H1 (cell line): ENCODE measurements around the gene ITPR3. TPM values are rescaled to one million over a fixed set of nuclear protein-coding genes. Genes with fewer than 3 reads are reported as not detected.

Experiments used
- CTCF ChIA-PET: fragments of 300-600 bp; sonication (Branson Sonifier 250); formaldehyde crosslinking; loops from one replicate; lab custom pipeline; 2021; ENCODE audit not compliant: partially characterized antibody; lab: Charles Lee
- POLR2A ChIA-PET: fragments of 300-600 bp; sonication (Branson Sonifier 250); formaldehyde crosslinking; loops from one replicate; lab custom pipeline; 2021; ENCODE audit warnings: inconsistent platforms; ENCODE audit not compliant: partially characterized antibody; lab: Charles Lee
- DNase-seq, 2 experiments: peaks; one replicate each; pipeline versions ENCODE4 v3.0.0 to v3.0.0-alpha.2; 2010 to 2022; ENCODE audit warnings: low spot score in 2 of 2, low read depth in 1 of 2, mixed read lengths in 1 of 2
- FAIRE-seq: peaks from 2 replicates; lab custom pipeline; 2011; peaks lifted over from hg19 to GRCh38; lab: Jason Lieb, UNC
- H2AFZ ChIP-seq: 2 replicates; pipeline ENCODE4 v1.8.1; 2012; ENCODE audit warnings: low read length, inconsistent platforms
- H2AK5ac ChIP-seq: 2 replicates; pipeline ENCODE4 v1.6.1; 2013; ENCODE audit warnings: low read depth, low read length
- H2BK120ac ChIP-seq: replicated peaks from 2 replicates; pipeline ENCODE3; 2013; ENCODE audit warnings: low read depth, low read length, inconsistent platforms
- H2BK12ac ChIP-seq: 2 replicates; pipeline ENCODE4 v1.6.1; 2013; ENCODE audit warnings: low read depth, low read length
- H2BK15ac ChIP-seq: 2 replicates; pipeline ENCODE4 v1.6.1; 2013; ENCODE audit warnings: low read length
- H2BK20ac ChIP-seq: 2 replicates; pipeline ENCODE4 v1.6.1; 2013; ENCODE audit warnings: low read length
- H2BK5ac ChIP-seq: 2 replicates; pipeline ENCODE4 v1.6.1; 2013; ENCODE audit warnings: low read depth, low read length
- H3K14ac ChIP-seq: 2 replicates; pipeline ENCODE4 v1.6.1; 2013; ENCODE audit warnings: inconsistent platforms; ENCODE audit not compliant: insufficient read length
- H3K18ac ChIP-seq: 2 replicates; pipeline ENCODE4 v1.6.1; 2013; ENCODE audit warnings: low read length; ENCODE audit errors: extremely low read depth
- H3K23ac ChIP-seq: 2 replicates; pipeline ENCODE4 v1.6.1; 2013; ENCODE audit warnings: inconsistent platforms; ENCODE audit not compliant: insufficient read length
- H3K23me2 ChIP-seq: 2 replicates; pipeline ENCODE4 v1.6.1; 2013; ENCODE audit warnings: low read depth, low read length
- H3K27ac ChIP-seq: 2 replicates; pipeline ENCODE4 v1.6.1; 2011; ENCODE audit warnings: low read depth, low read length, inconsistent platforms
- H3K27me3 ChIP-seq, 4 experiments: replicated peaks in 1 of 4; 1 replicate in 1 of 4; 2 replicates in 3 of 4; pipeline versions ENCODE4 v1.6.1 to v1.8.1; 2011 to 2013; ENCODE audit warnings: low read length in 3 of 4, mild to moderate bottlenecking in 3 of 4, inconsistent platforms in 2 of 4, mixed read lengths in 2 of 4, moderate library complexity in 1 of 4; ENCODE audit not compliant: control insufficient read depth in 3 of 4, insufficient read depth in 3 of 4; ENCODE audit errors: extremely low read depth in 1 of 4
- H3K36me3 ChIP-seq, 4 experiments: 2 replicates each; pipeline versions ENCODE4 v1.6.1 to v1.8.1; 2011 to 2013; ENCODE audit warnings: mild to moderate bottlenecking in 4 of 4, low read length in 3 of 4, moderate library complexity in 2 of 4, control low read depth in 1 of 4, inconsistent platforms in 1 of 4; ENCODE audit not compliant: insufficient read depth in 4 of 4, control insufficient read depth in 2 of 4
- H3K4ac ChIP-seq: replicated peaks from 2 replicates; pipeline ENCODE3; 2013; ENCODE audit warnings: low read length, low read depth, mixed read lengths, inconsistent platforms; ENCODE audit not compliant: insufficient read length
- H3K4me1 ChIP-seq, 4 experiments: replicated peaks in 1 of 4; 1 replicate in 1 of 4; 2 replicates in 3 of 4; pipeline versions ENCODE4 v1.6.1 to v1.8.1; 2011 to 2013; ENCODE audit warnings: low read length in 3 of 4, inconsistent platforms in 2 of 4, mixed read lengths in 1 of 4; ENCODE audit not compliant: insufficient read depth in 4 of 4, control insufficient read depth in 3 of 4
- H3K4me2 ChIP-seq, 2 experiments: 2 replicates each; pipeline versions ENCODE4 v1.6.1 to v1.8.1; 2011 to 2013; ENCODE audit warnings: low read depth in 2 of 2, low read length in 2 of 2, control low read depth in 1 of 2, inconsistent platforms in 1 of 2, mild to moderate bottlenecking in 1 of 2; ENCODE audit not compliant: insufficient read depth in 1 of 2
- H3K4me3 ChIP-seq, 4 experiments: fragments of 200-600, 300-600 bp in 1 of 4; sonication (generic), shearing (Covaris generic), sonication (Bioruptor Twin) in 1 of 4; 2 replicates each; pipeline versions ENCODE4 v1.5.1 to v1.8.1; 2011 to 2016; ENCODE audit warnings: low read length in 4 of 4, low read depth in 3 of 4, control low read depth in 2 of 4, inconsistent platforms in 2 of 4, mild to moderate bottlenecking in 2 of 4, mixed read lengths in 1 of 4, moderate library complexity in 1 of 4; ENCODE audit not compliant: insufficient read depth in 2 of 4; ENCODE audit errors: extremely low read depth in 1 of 4
- H3K56ac ChIP-seq: replicated peaks from 2 replicates; pipeline ENCODE3; 2013; ENCODE audit warnings: low read depth, mild to moderate bottlenecking, mixed read lengths, low read length, inconsistent platforms; ENCODE audit not compliant: insufficient read length
- H3K79me1 ChIP-seq: 2 replicates; pipeline ENCODE4 v1.6.1; 2013; ENCODE audit warnings: low read depth, low read length, control low read depth
- H3K79me2 ChIP-seq, 2 experiments: 2 replicates each; pipeline versions ENCODE4 v1.6.1 to v1.8.1; 2012 to 2013; ENCODE audit warnings: low read length in 2 of 2, mild to moderate bottlenecking in 2 of 2, inconsistent platforms in 1 of 2; ENCODE audit not compliant: insufficient read depth in 2 of 2, control insufficient read depth in 1 of 2
- H3K9ac ChIP-seq, 4 experiments: replicated peaks in 1 of 4; 1 replicate in 1 of 4; 2 replicates in 3 of 4; pipeline versions ENCODE4 v1.6.1 to v1.8.1; 2011 to 2013; ENCODE audit warnings: low read depth in 3 of 4, low read length in 3 of 4, control low read depth in 2 of 4, mild to moderate bottlenecking in 2 of 4, moderate library complexity in 2 of 4, inconsistent platforms in 1 of 4; ENCODE audit errors: extremely low read depth in 1 of 4
- H3K9me3 ChIP-seq, 2 experiments: 2 replicates each; pipeline versions ENCODE4 v1.6.1 to v1.8.1; 2012 to 2013; ENCODE audit warnings: mild to moderate bottlenecking in 2 of 2, moderate library complexity in 2 of 2, control low read depth in 1 of 2, inconsistent platforms in 1 of 2, low read depth in 1 of 2, low read length in 1 of 2, mixed read lengths in 1 of 2; ENCODE audit not compliant: insufficient read depth in 2 of 2
- H4K20me1 ChIP-seq, 2 experiments: replicated peaks in 1 of 2; 2 replicates each; pipeline versions ENCODE3 to v1.8.1; 2011 to 2013; ENCODE audit warnings: inconsistent platforms in 2 of 2, low read length in 2 of 2, mild to moderate bottlenecking in 1 of 2; ENCODE audit not compliant: insufficient read depth in 2 of 2, control insufficient read depth in 1 of 2
- H4K5ac ChIP-seq: 2 replicates; pipeline ENCODE4 v1.6.1; 2013; ENCODE audit warnings: low read length, low read depth, mixed read lengths, inconsistent platforms; ENCODE audit not compliant: insufficient read length
- H4K8ac ChIP-seq: 2 replicates; pipeline ENCODE4 v1.8.0; 2013; ENCODE audit warnings: mild to moderate bottlenecking, moderate library complexity, low read length, inconsistent platforms; ENCODE audit not compliant: insufficient read depth; ENCODE audit errors: extremely low read depth
- H4K91ac ChIP-seq: replicated peaks from 2 replicates; pipeline ENCODE3; 2013; ENCODE audit warnings: low read length, mixed read lengths, inconsistent platforms; ENCODE audit not compliant: insufficient read length
- ASH2L ChIP-seq: fragments of 200-600, 300-600 bp; sonication (generic); IDR thresholded peaks from one replicate; pipeline ENCODE4 v1.7.1; 2017; ENCODE audit warnings: low read length
- ATF3 ChIP-seq: IDR thresholded peaks from 2 replicates; pipeline ENCODE4 v1.6.1; 2011; ENCODE audit warnings: low read depth, mild to moderate bottlenecking, low read length; ENCODE audit not compliant: insufficient read depth
- KDM4A ChIP-seq: IDR thresholded peaks from one replicate; pipeline ENCODE4 v1.7.1; 2012; ENCODE audit warnings: low read depth, mild to moderate bottlenecking, moderate library complexity, low read length, inconsistent platforms; ENCODE audit not compliant: severe bottlenecking
- KDM5A ChIP-seq: fragments of 200-600 bp; IDR thresholded peaks from 2 replicates; pipeline ENCODE4 v1.7.1; 2012; ENCODE audit warnings: mild to moderate bottlenecking, low read length, inconsistent platforms, mixed read lengths
- MAX ChIP-seq: IDR thresholded peaks from 2 replicates; pipeline ENCODE4 v1.6.1; 2012; ENCODE audit warnings: inconsistent platforms
- POLR2AphosphoS5 ChIP-seq: IDR thresholded peaks from 2 replicates; pipeline ENCODE4 v1.6.1; 2011; ENCODE audit warnings: low read depth, low read length
- TCF12 ChIP-seq: IDR thresholded peaks from 2 replicates; pipeline ENCODE4 v1.6.1; 2011; ENCODE audit warnings: low read depth, mild to moderate bottlenecking, low read length
- ZNF274 ChIP-seq: IDR thresholded peaks from 2 replicates; pipeline ENCODE4 v1.7.0; 2012; ENCODE audit warnings: low read length, borderline replicate concordance; ENCODE audit errors: extremely low read depth
- WGBS, 2 experiments: shearing (Covaris generic) in 1 of 2; methylation state at CpG; one replicate each; pipeline versions ENCODE4 v1.1.6 to v1.1.7; 2013 to 2015; ENCODE audit warnings: low lambda C conversion rate in 2 of 2, mixed read lengths in 2 of 2, inconsistent platforms in 1 of 2, low coverage in 1 of 2, missing lambda C conversion rate in 1 of 2; ENCODE audit not compliant: insufficient replicate concordance in 2 of 2, insufficient coverage in 1 of 2, insufficient read length in 1 of 2; ENCODE audit errors: extremely low coverage in 1 of 2, missing lambda C conversion rate in 1 of 2; 5-methylcytosine and 5-hydroxymethylcytosine counted together
- polyA plus RNA-seq, 7 experiments: library from polyadenylated mRNA; depleted of rRNA in 3 of 7; stranded (reverse) in 5 of 7; unstranded in 2 of 7; fragments of >200 nt in 5 of 7; fragments of 200-250 nt in 2 of 7; gene quantifications; 1 replicate in 5 of 7; 2 replicates in 1 of 7; 4 replicates in 1 of 7; pipeline versions ENCODE4 v1.2.1 to v1.2.3, GENCODE V29; 2011 to 2013; ENCODE audit warnings: missing spikeins in 2 of 7, mixed read lengths in 2 of 7
- total RNA-seq: library from RNA; stranded (reverse); fragmentation: NEBNext Ultra II Directional; extraction: Animal tissue kit (Norgen Biotek cat#: 25700); gene quantifications from 2 replicates; pipeline ENCODE4 v1.2.1, GENCODE V29; 2021

Gene ITPR3
- total and polyA plus RNA-seq, 2 of the 8 experiments (the other 6 are each of a cell fraction or from before 2014, with no cell fraction given), result 29.1 to 45.7 TPM

- no peak overlapping the region for H2BK20ac ChIP-seq
- H3K27ac ChIP-seq, result no peak overlapping the region
- no peak overlapping the region for H2AFZ ChIP-seq
- no peak overlapping the region for H2BK12ac ChIP-seq
- no peaks in the 10 kb centered on the region for H3K36me3 ChIP-seq
- H4K91ac ChIP-seq, result no peak overlapping the region
- DNase-seq (no peak), FAIRE-seq (no peak)
- no peaks in the 10 kb centered on the region for H3K27me3 ChIP-seq
- no peak overlapping the region for H3K18ac ChIP-seq
- ChIA-PET POLR2A (no interaction called here), CTCF (interaction anchor here (0.8 to 3.5 kb wide), 4 partner anchors 10 to 136 kb away, joined by 3 to 14 read pairs (median 3); partner anchors contain the start of gene UQCC2)
- no peak overlapping the region for H2BK15ac ChIP-seq
- WGBS, 2 experiments, result 81% methylated on average over 5 of the region's 5 CpGs; no CpG with 5 or more reads in 1 of the 2 experiments
- H2AK5ac ChIP-seq, result no peak overlapping the region
- no peak overlapping the region for H3K4ac ChIP-seq
- H2BK5ac ChIP-seq, result no peak overlapping the region
- no peak overlapping the region for H3K9ac ChIP-seq
- no peak overlapping the region for H3K23ac ChIP-seq
- no peak overlapping the region for H3K4me3 ChIP-seq
- no peak overlapping the region for H4K8ac ChIP-seq
- H3K79me1 ChIP-seq, result no peaks in the 10 kb centered on the region
- H3K79me2 ChIP-seq, result no peaks in the 10 kb centered on the region
- H4K20me1 ChIP-seq, result no peaks in the 10 kb centered on the region
- no peak overlapping the region for H2BK120ac ChIP-seq
- H3K4me1 ChIP-seq, result peaks cover 1 to 8% (median 4%) of the 10 kb centered on the region in 4 experiments; a peak in 5 of 7 replicates
- no peak overlapping the region for H4K5ac ChIP-seq
- no peaks in the 10 kb centered on the region for H3K9me3 ChIP-seq
- no peak overlapping the region for H3K4me2 ChIP-seq
- H3K56ac ChIP-seq, result no peak overlapping the region
- no peaks in the 10 kb centered on the region for H3K23me2 ChIP-seq
- H3K14ac ChIP-seq, result no peak overlapping the region
- no peak for TF ChIP-seq KDM5A
- TF ChIP-seq KDM4A, result no peak
- TF ChIP-seq ATF3, result no peak
- TF ChIP-seq POLR2AphosphoS5, result no peak
- TF ChIP-seq ASH2L, result no peak
- TF ChIP-seq MAX, result no peak
- no peak for TF ChIP-seq TCF12
- no peak for TF ChIP-seq ZNF274
These were observed 100.4 kb downstream of the ITPR3 start for GRCh38 chr6:33721508-33721907.
